GM18867 (cell line): Measurements from ENCODE around the gene ACTC1.

Experiments
- ATAC-seq: cut with Tn5 transposase; IDR thresholded peaks from one replicate; pipeline ENCODE4 v1.9.1; 2021; ENCODE audit warnings: mild to moderate bottlenecking, moderate library complexity; ENCODE audit not compliant: unreplicated experiment

The ACTC1 gene

DNA sequence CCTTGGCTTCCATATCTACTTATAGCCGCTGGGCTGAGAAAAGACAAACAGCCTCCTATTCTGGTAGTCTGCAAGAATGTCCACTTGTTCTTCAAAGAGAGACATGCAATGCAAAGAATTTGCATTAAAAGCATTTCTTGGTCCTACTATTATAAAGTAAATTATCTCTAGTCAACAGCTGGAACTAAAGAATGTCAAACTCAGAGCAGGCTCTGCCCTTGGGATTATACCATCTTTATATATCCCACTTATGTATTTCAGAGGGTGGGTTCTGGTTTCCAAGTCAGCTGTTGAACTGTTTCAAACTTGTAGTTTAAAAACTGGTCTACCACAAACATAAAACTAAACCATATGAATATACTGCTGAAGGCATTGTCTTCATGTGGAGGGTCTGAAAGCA lies 7.0 kb upstream of the ACTC1 start:
- no peak for ATAC-seq

- ATAC-seq, result no peak
These were observed 4.1 kb upstream of the ACTC1 start for GRCh38 chr15:34799149-34800101.

GRCh38 chr15:34796847-34797435 lies 1.6 kb upstream of the ACTC1 start:
- no peak for ATAC-seq

GRCh38 chr15:34794590-34795206 lies 651 bp downstream of the ACTC1 start:
- ATAC-seq, result no peak

- no peak for ATAC-seq
These were observed 1.4 kb downstream of the ACTC1 start for GRCh38 chr15:34793901-34794300.

DNA sequence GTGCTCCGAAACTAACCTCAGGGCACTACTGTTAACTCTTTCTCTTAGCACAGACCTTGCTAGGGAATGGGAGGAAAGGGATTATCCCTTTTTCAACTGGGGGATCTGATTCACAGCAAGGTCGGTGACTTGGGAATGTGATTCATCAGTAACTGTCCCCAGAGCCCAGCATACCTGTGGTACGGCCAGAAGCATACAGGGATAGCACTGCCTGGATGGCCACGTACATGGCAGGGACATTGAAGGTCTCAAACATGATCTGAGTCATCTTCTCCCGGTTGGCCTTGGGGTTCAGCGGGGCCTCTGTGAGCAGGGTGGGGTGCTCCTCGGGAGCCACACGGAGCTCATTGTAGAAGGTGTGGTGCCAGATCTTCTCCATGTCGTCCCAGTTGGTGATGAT lies 2.3 kb downstream of the ACTC1 start:
- ATAC-seq, result no peak

DNA sequence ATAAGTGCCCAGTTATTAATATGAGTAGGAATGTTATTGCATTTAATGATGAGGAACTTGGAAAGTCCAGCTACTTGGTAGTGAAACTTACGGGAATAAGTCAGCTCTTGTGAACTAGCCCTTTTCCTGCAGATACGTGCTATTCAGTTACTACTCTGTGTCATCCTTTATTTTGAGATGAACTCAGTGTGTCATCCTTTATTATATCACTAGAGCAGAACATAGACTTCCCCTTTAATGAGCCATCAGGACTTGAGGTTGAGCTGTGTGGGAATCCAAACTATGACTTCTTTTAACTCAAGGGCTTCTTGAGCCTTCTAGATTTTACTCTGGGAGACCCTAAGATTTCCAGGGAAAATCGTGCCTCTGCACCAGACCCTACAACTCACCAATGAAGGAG lies 3.6 kb downstream of the ACTC1 start:
- ATAC-seq, result no peak

GRCh38 chr15:34790121-34790520 lies 5.2 kb downstream of the ACTC1 start:
- ATAC-seq, result no peak

DNA sequence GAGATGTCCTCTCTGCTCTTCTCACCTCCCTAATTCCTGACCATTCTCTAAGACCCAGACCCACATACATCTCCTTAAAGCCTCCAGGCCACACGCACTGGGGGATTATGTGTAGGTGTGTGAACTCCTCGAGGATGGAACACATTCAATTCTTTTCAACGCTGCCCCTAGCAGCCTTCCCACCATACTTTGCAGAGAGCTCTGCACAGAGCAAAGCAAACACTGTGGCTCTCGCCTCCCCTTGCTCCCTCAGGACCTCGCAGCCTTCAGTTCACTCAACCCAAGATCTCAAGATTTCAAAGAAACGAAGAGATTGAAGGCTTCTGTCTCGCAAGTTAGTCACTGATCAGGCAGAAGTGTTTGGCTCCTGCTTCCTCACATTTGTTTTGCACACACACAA lies 6.0 kb downstream of the ACTC1 start:
- no peak for ATAC-seq

DNA sequence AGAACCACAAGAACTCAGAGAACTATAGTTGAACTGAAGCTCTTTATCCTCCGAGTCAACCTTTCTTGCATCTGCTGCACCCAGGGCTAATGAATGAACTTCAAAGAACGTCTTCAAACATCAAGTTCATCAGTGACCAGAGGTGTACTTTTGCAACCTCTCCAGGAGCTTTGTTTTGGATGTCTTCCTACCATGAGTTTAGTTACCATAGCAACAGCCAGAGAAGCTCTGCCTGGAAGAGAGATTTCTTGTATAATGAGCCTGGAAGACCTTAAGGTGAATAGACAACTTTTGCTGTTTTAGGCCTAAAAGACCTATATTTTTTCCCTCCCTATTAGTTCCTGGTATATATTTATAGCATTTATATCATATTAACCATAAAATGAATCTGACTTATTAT lies 9.1 kb downstream of the ACTC1 start:
- no peak for ATAC-seq

GRCh38 chr15:34783991-34784390 lies 11.4 kb downstream of the ACTC1 start:
- no peak for ATAC-seq

GRCh38 chr15:34783431-34783830 lies 11.9 kb downstream of the ACTC1 start:
- ATAC-seq, result no peak

DNA sequence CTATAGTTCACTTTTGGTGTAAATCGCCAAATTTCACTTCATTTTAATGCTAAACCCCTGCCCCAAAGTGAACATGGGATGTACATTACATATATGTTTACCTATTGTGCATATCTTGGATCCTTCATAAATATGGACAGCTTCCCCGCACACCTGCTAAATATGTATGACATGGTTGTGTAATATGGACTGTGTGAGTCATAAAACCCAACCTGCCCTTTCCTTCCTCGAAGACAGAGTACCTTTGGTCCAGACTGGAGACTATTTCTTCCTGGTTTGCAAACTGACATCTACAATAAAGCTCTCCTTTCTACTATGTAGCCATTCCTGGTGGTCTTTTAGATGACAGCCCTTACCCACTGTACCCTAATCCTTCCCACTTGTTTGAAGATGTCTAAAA lies 12.4 kb downstream of the ACTC1 start:
- ATAC-seq, result no peak

DNA sequence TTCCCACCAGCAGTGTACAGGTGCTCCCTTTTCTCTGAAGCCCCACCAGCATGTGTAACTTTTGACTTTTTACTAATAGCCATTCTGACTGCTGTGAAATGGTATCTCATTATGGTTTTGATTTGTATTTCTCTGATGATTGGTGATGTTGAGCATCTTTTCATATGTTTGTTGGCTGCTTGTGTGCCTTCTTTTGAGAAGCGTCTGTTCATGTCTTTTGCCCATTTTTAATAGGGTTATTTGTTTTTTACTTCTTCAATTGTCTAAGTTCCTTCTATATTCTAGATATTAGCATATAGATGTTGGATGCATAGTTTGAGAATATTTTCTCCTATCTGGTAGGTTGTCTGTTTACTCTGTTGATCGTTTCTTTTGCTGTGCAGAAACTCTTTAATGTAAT lies 14.6 kb downstream of the ACTC1 start:
- no peak for ATAC-seq

GRCh38 chr15:34776606-34777105 lies 18.7 kb downstream of the ACTC1 start:
- no peak for ATAC-seq

DNA sequence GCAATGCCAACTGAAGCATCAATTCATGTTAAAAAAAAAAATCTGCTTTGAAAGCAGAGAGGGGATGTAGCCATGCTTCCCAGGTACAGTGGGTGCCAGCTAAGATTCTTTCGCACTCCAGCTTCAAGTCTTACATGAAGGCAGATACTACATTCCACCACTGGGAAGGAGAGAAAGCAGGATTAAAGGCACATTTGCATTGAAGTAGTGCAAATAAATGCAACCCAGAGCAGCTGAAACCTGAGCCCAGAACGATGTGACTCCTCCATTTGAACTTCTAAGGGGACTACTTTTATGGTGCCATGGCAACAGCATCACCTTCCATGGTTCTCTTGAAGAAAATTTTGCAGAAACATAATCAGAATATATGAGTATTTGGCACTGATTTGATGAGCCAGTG lies 21.4 kb downstream of the ACTC1 start:
- ATAC-seq, result no peak

DNA sequence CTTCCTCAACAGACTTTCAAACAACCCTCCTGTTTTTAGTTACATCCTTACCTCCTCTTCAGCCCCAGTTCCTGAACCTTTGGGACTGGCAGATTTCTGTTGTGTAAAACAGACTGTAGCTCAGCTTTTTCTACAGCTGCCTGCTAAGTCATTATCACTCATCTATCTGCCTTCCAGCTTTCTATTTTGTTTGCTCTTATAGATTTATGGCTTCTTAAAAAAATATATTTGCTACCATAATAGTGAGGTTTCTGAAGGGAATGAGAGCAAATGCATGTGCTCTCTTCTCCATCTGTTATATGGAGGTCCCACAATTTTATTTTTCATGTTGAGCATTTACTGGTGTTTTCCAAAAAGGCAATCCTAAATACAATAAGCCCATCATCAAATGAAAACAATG lies 22.3 kb downstream of the ACTC1 start:
- ATAC-seq, result no peak

- no peak for ATAC-seq
These were observed 23.0 kb downstream of the ACTC1 start for GRCh38 chr15:34772312-34772711.

- ATAC-seq, result no peak
These were observed 25.6 kb downstream of the ACTC1 start for GRCh38 chr15:34769711-34770110.

- no peak for ATAC-seq
These were observed 26.8 kb downstream of the ACTC1 start for GRCh38 chr15:34768530-34768929.

- ATAC-seq, result no peak
These were observed 29.6 kb downstream of the ACTC1 start for GRCh38 chr15:34765741-34766140.

DNA sequence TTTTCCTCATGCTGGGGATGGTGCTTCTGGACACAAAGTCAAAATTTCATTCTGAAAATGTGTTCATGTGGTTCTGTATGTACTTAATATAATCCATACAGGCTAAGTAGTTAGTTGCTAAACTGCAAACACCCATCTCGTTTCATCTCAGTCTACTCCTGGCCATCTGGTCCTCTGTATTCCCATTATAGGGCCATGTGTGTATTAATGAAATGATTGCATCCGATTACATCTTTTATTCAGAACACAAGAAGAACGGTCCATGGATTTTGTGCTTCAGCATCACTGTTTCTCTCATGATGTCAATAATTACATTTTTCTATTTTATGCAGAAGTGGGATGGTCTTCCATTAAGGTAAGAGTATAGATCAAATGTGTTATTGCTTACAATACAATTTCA lies 34.4 kb downstream of the ACTC1 start:
- ATAC-seq, result no peak
